ENCODE measurements around the gene GLIS2. TPM values are rescaled to one million over a fixed set of nuclear protein-coding genes. Genes with fewer than 3 reads are reported as not detected.
A peak's percentile ranks its signal among the peaks of the same experiment; 100 is the strongest.

GLIS2 gene
- polyA plus RNA-seq, 1 donor = 11.5 TPM

- H3K27ac ChIP-seq (ENCODE audit: low read length) = no peak overlapping the region
- no CpG with 5 or more reads among the region's 16 CpGs for WGBS (ENCODE audit: insufficient coverage, low lambda C conversion rate)
- H3K4me3 ChIP-seq (ENCODE audit: low read length) = no peak overlapping the region
- peaks cover 70% of the 10 kb centered on the region for H3K4me1 ChIP-seq (ENCODE audit: control insufficient read depth, insufficient read depth, low read length)
- H3K9me3 ChIP-seq (ENCODE audit: control insufficient read depth, low read depth, low read length) = peaks cover 3% of the 10 kb centered on the region
- H3K27me3 ChIP-seq (ENCODE audit: control insufficient read depth, insufficient read depth, low read length) = peaks cover 4% of the 10 kb centered on the region
- no peak for DNase-seq
- no peaks in the 10 kb centered on the region for H3K36me3 ChIP-seq (ENCODE audit: control insufficient read depth, insufficient read depth, low read length)
Measured at GRCh38 chr16:4320571-4321137, 4.8 kb downstream of the GLIS2 start.

- Histone ChIP-seq H3K27me3 (ENCODE audit: control insufficient read depth, insufficient read depth, low read length) (peaks cover 4% of the 10 kb centered on the region), H3K4me3 (ENCODE audit: low read length) (no peak overlapping the region), H3K9me3 (ENCODE audit: control insufficient read depth, low read depth, low read length) (peaks cover 3% of the 10 kb centered on the region), H3K36me3 (ENCODE audit: control insufficient read depth, insufficient read depth, low read length) (no peaks in the 10 kb centered on the region), H3K27ac (ENCODE audit: low read length) (no peak overlapping the region), H3K4me1 (ENCODE audit: control insufficient read depth, insufficient read depth, low read length) (peaks cover 70% of the 10 kb centered on the region)
- WGBS (ENCODE audit: insufficient coverage, low lambda C conversion rate) = no CpG with 5 or more reads among the region's 19 CpGs
- no peak for DNase-seq
Measured at GRCh38 chr16:4321286-4322120, 5.6 kb downstream of the GLIS2 start.

GRCh38 chr16:4322121-4323052 is 6.5 kb downstream of the GLIS2 start:
- peaks cover 69% of the 10 kb centered on the region for H3K4me1 ChIP-seq (ENCODE audit: control insufficient read depth, insufficient read depth, low read length)
- no peaks in the 10 kb centered on the region for H3K27me3 ChIP-seq (ENCODE audit: control insufficient read depth, insufficient read depth, low read length)
- peak in 1 of 2 donors; percentile 44 for DNase-seq
- H3K27ac ChIP-seq (ENCODE audit: low read length) = no peak overlapping the region
- H3K4me3 ChIP-seq (ENCODE audit: low read length) = no peak overlapping the region
- H3K9me3 ChIP-seq (ENCODE audit: control insufficient read depth, low read depth, low read length) = peaks cover 3% of the 10 kb centered on the region
- no CpG with 5 or more reads among the region's 30 CpGs for WGBS (ENCODE audit: insufficient coverage, low lambda C conversion rate)
- no peaks in the 10 kb centered on the region for H3K36me3 ChIP-seq (ENCODE audit: control insufficient read depth, insufficient read depth, low read length)

GRCh38 chr16:4323071-4323844 is 7.4 kb downstream of the GLIS2 start:
- no peaks in the 10 kb centered on the region for H3K27me3 ChIP-seq (ENCODE audit: control insufficient read depth, insufficient read depth, low read length)
- no peak overlapping the region for H3K4me3 ChIP-seq (ENCODE audit: low read length)
- H3K27ac ChIP-seq (ENCODE audit: low read length) = peak overlapping the region; percentile 74
- H3K9me3 ChIP-seq (ENCODE audit: control insufficient read depth, low read depth, low read length) = peaks cover 3% of the 10 kb centered on the region
- no CpG with 5 or more reads among the region's 21 CpGs for WGBS (ENCODE audit: insufficient coverage, low lambda C conversion rate)
- no peak for DNase-seq
- H3K4me1 ChIP-seq (ENCODE audit: control insufficient read depth, insufficient read depth, low read length) = peaks cover 61% of the 10 kb centered on the region
- H3K36me3 ChIP-seq (ENCODE audit: control insufficient read depth, insufficient read depth, low read length) = no peaks in the 10 kb centered on the region

GRCh38 chr16:4323845-4324488 is 8.1 kb downstream of the GLIS2 start:
- peak overlapping the region; percentile 74 for H3K27ac ChIP-seq (ENCODE audit: low read length)
- peaks cover 63% of the 10 kb centered on the region for H3K4me1 ChIP-seq (ENCODE audit: control insufficient read depth, insufficient read depth, low read length)
- H3K36me3 ChIP-seq (ENCODE audit: control insufficient read depth, insufficient read depth, low read length) = no peaks in the 10 kb centered on the region
- H3K9me3 ChIP-seq (ENCODE audit: control insufficient read depth, low read depth, low read length) = peaks cover 3% of the 10 kb centered on the region
- H3K27me3 ChIP-seq (ENCODE audit: control insufficient read depth, insufficient read depth, low read length) = no peaks in the 10 kb centered on the region
- no peak overlapping the region for H3K4me3 ChIP-seq (ENCODE audit: low read length)
- WGBS (ENCODE audit: insufficient coverage, low lambda C conversion rate) = no CpG with 5 or more reads among the region's 12 CpGs
- peak; percentile 70 to 74 for DNase-seq

GRCh38 chr16:4324492-4325252 is 8.8 kb downstream of the GLIS2 start:
- no peak for DNase-seq
- 100% methylated on average over 1 of the region's 22 CpGs for WGBS (ENCODE audit: insufficient coverage, low lambda C conversion rate)
- no peaks in the 10 kb centered on the region for H3K27me3 ChIP-seq (ENCODE audit: control insufficient read depth, insufficient read depth, low read length)
- H3K4me1 ChIP-seq (ENCODE audit: control insufficient read depth, insufficient read depth, low read length) = peaks cover 60% of the 10 kb centered on the region
- no peak overlapping the region for H3K4me3 ChIP-seq (ENCODE audit: low read length)
- H3K27ac ChIP-seq (ENCODE audit: low read length) = peak overlapping the region; percentile 74
- H3K36me3 ChIP-seq (ENCODE audit: control insufficient read depth, insufficient read depth, low read length) = peaks cover 2% of the 10 kb centered on the region
- peaks cover 3% of the 10 kb centered on the region for H3K9me3 ChIP-seq (ENCODE audit: control insufficient read depth, low read depth, low read length)

GRCh38 chr16:4325253-4325758 is 9.4 kb downstream of the GLIS2 start:
- Histone ChIP-seq H3K27me3 (ENCODE audit: control insufficient read depth, insufficient read depth, low read length) (no peaks in the 10 kb centered on the region), H3K9me3 (ENCODE audit: control insufficient read depth, low read depth, low read length) (peaks cover 3% of the 10 kb centered on the region), H3K27ac (ENCODE audit: low read length) (no peak overlapping the region), H3K36me3 (ENCODE audit: control insufficient read depth, insufficient read depth, low read length) (peaks cover 2% of the 10 kb centered on the region), H3K4me3 (ENCODE audit: low read length) (no peak overlapping the region), H3K4me1 (ENCODE audit: control insufficient read depth, insufficient read depth, low read length) (peaks cover 53% of the 10 kb centered on the region)
- no CpG with 5 or more reads among the region's 6 CpGs for WGBS (ENCODE audit: insufficient coverage, low lambda C conversion rate)
- DNase-seq = no peak

GRCh38 chr16:4327386-4328045 is 11.6 kb downstream of the GLIS2 start:
- no CpG with 5 or more reads among the region's 57 CpGs for WGBS (ENCODE audit: insufficient coverage, low lambda C conversion rate)
- Histone ChIP-seq H3K9me3 (ENCODE audit: control insufficient read depth, low read depth, low read length) (peaks cover 3% of the 10 kb centered on the region), H3K4me1 (ENCODE audit: control insufficient read depth, insufficient read depth, low read length) (peaks cover 38% of the 10 kb centered on the region), H3K4me3 (ENCODE audit: low read length) (peak overlapping the region; percentile 49), H3K27me3 (ENCODE audit: control insufficient read depth, insufficient read depth, low read length) (no peaks in the 10 kb centered on the region), H3K27ac (ENCODE audit: low read length) (peak overlapping the region; percentile 71), H3K36me3 (ENCODE audit: control insufficient read depth, insufficient read depth, low read length) (peaks cover 4% of the 10 kb centered on the region)
- no peak for DNase-seq
